Heart left ventricle (tissue), 13 donors: ENCODE measurements around the gene SEC14L3.

Source experiments
- CTCF ChIP-seq, 12 donors: fragments of 200-600 bp; sonication (generic) in 4 of 12; IDR thresholded peaks; one replicate each; pipeline versions ENCODE4 v1.5.0 to v1.8.0; 2018 to 2022; ENCODE audit warnings: antibody characterized with exemption in 12 of 12, mild to moderate bottlenecking in 5 of 12
- POLR2A ChIP-seq, 2 donors: fragments of 450-650 bp; IDR thresholded peaks; one replicate each; pipeline ENCODE4 v1.6.1; 2017; ENCODE audit warnings: antibody characterized with exemption in 2 of 2, mild to moderate bottlenecking in 2 of 2, moderate library complexity in 2 of 2
- donor health status: ischemic (EF 13 %, LVEDD 7.1; RV severe dilation, severe dysfunction).
- donor health status: DM: no; HTN: yes; CAD: no.
- donor health status: DM: no; HTN: no; CAD: no.
- donor health status: ischemic (EF 25% LVEDD 6.9; RV normal size, moderate dysfunction).
- donor health status: ischemic (EF 25% LVEDD 5.7; RV mildly dilated, moderate dysfunction).
- donor health status: ischemic (EF 35%, LVEDD 5.7; RV mildly dilated, moderate dysfunction).
- donor health status: nonischemic (EF 11% LVEDD 7.7; RV severe dilation, severe dysfunction).
- donor health status: DM: yes; HTN: yes; CAD: no.
- donor health status: PGD.
- donor health status: ischemic (EF 29% LVEDD 5.4; RV normal size, mild dysfunction).
- donor health status: nonischemic (EF 23%, LVEDD 6.1; RV moderate dilation, normal function).

GRCh38 chr22:30422481-30423300 lies 49.1 kb downstream of the SEC14L3 start:
- TF ChIP-seq CTCF (IDR thresholded peaks at IDR 0.05): no peak
- peak in 1 of 2 donors; percentile 45 for TF ChIP-seq POLR2A (IDR thresholded peaks at IDR 0.05)
